K562 (cell line): ENCODE measurements around the gene KLK8. TPM values are rescaled to one million over a fixed set of nuclear protein-coding genes. Genes with fewer than 3 reads are reported as not detected.

Experiments used
- ARID3B ChIP-seq: fragments of 250-450 bp; sonication (Bioruptor Pico); IDR thresholded peaks from 2 replicates; pipeline ENCODE4 v1.4.0; 2020; ENCODE audit warnings: borderline replicate concordance
- ATF6 ChIP-seq: sonication (generic); formaldehyde crosslinking; IDR thresholded peaks from 2 replicates; pipeline ENCODE4 v1.4.0; 2020; ENCODE audit warnings: mild to moderate bottlenecking, missing genetic modification reagents
- CXXC5 ChIP-seq: fragments of 250-450 bp; sonication (Bioruptor Pico); IDR thresholded peaks from 2 replicates; pipeline ENCODE4 v1.8.0; 2022; ENCODE audit warnings: inconsistent platforms, mild to moderate bottlenecking, moderate library complexity
- JUNB ChIP-seq: fragments of 450-650 bp; formaldehyde crosslinking; conservative IDR thresholded peaks from 2 replicates; pipeline ENCODE4 v1.4.0; 2020; ENCODE audit warnings: mild to moderate bottlenecking
- MCM5 ChIP-seq: fragments of 450-650 bp; IDR thresholded peaks from 2 replicates; pipeline ENCODE4 v1.6.1; 2016; ENCODE audit warnings: low read depth
- NBN ChIP-seq: fragments of 450-650 bp; IDR thresholded peaks from 2 replicates; pipeline ENCODE4 v1.6.1; 2016; ENCODE audit warnings: low read depth, mild to moderate bottlenecking
- POLR2A ChIP-seq: fragments of 450-650 bp; conservative IDR thresholded peaks from 2 replicates; pipeline ENCODE4 v1.6.1; 2016
- POLR2G ChIP-seq: fragments of 200-400 bp; formaldehyde crosslinking; IDR thresholded peaks from 2 replicates; pipeline ENCODE4 v1.6.1; 2017; ENCODE audit warnings: low read depth, mild to moderate bottlenecking, antibody characterized with exemption, low read length, moderate library complexity
- RBFOX2 ChIP-seq: fragments of 200-400 bp; formaldehyde crosslinking; IDR thresholded peaks from 2 replicates; pipeline ENCODE4 v1.6.1; 2017; ENCODE audit warnings: low read depth, mild to moderate bottlenecking, low read length, moderate library complexity
- RFX5 ChIP-seq: IDR thresholded peaks from 2 replicates; pipeline ENCODE4 v1.6.1; 2011; ENCODE audit warnings: low read depth, mild to moderate bottlenecking, improper control_type of control experiment, low read length
- SETDB1 ChIP-seq: IDR thresholded peaks from one replicate; pipeline ENCODE4 v1.6.1; 2012; ENCODE audit warnings: low read length, control low read depth, inconsistent platforms
- SP1 ChIP-seq: sonication (generic); formaldehyde crosslinking; IDR thresholded peaks from 2 replicates; pipeline ENCODE4 v1.8.1; 2022; ENCODE audit warnings: mild to moderate bottlenecking, missing genetic modification reagents
- TCF7 ChIP-seq: sonication (generic); IDR thresholded peaks from 2 replicates; pipeline ENCODE4 v1.6.1; 2016; ENCODE audit warnings: antibody characterized with exemption, borderline replicate concordance
- YY1 ChIP-seq, 3 experiments: IDR thresholded peaks; 2 replicates each; pipeline ENCODE4 v1.6.1; 2011; ENCODE audit warnings: low read length in 2 of 3, mild to moderate bottlenecking in 2 of 3, moderate library complexity in 2 of 3, borderline replicate concordance in 1 of 3, control low read depth in 1 of 3, low read depth in 1 of 3; ENCODE audit not compliant: insufficient read depth in 3 of 3, insufficient replicate concordance in 2 of 3, control insufficient read depth in 1 of 3, insufficient read length in 1 of 3; ENCODE audit errors: extremely low read depth in 1 of 3
- ZBTB17 ChIP-seq: fragments of 450-650 bp; formaldehyde crosslinking; IDR thresholded peaks from 2 replicates; pipeline ENCODE4 v1.4.0; 2020; ENCODE audit warnings: mild to moderate bottlenecking
- ZBTB9 ChIP-seq: fragments of 450-650 bp; formaldehyde crosslinking; IDR thresholded peaks from 2 replicates; pipeline ENCODE4 v1.4.0; 2020; ENCODE audit warnings: mild to moderate bottlenecking, moderate library complexity
- ZNF76 ChIP-seq: fragments of 250-450 bp; sonication (Bioruptor Pico); IDR thresholded peaks from 2 replicates; pipeline ENCODE4 v1.4.0; 2020; ENCODE audit warnings: mild to moderate bottlenecking, moderate library complexity, borderline replicate concordance
- polyA plus RNA-seq, 8 experiments: library from polyadenylated mRNA; depleted of rRNA in 4 of 8; stranded (reverse) in 5 of 8; unstranded in 3 of 8; fragments of >200 nt; fragmentation: Nextera tagmentation in 2 of 8; fragmentation: Illumina TruSeq in 1 of 8; extraction: Ambion mirVana in 2 of 8; extraction: Trizol in 1 of 8; gene quantifications; 2 replicates each; pipeline versions ENCODE4 v1.2.1 to v1.2.3, GENCODE V29; 2011 to 2014; ENCODE audit warnings: inconsistent platforms in 1 of 8, missing spikeins in 1 of 8
- total RNA-seq, 7 experiments: library from RNA; depleted of rRNA in 6 of 7; stranded (reverse); fragments of >200 nt in 6 of 7; fragmentation: Illumina TruSeq in 2 of 7; extraction: Trizol in 2 of 7; gene quantifications; 2 replicates each; pipeline versions ENCODE4 v1.2.1 to v1.2.3, GENCODE V29; 2011 to 2021; ENCODE audit warnings: low replicate concordance in 1 of 7

KLK8 gene
- total and polyA plus RNA-seq, 9 of the 15 experiments (the other 6 are each of a cell fraction or from before 2014, with no cell fraction given), result 0.37 to 1.7 (median 0.76) TPM

- TF ChIP-seq ARID3B (CRISPR knock-in tag) (no peak), CXXC5 (CRISPR knock-in tag) (peak; percentile 46; the same call in 1 of the 2 replicates), JUNB (CRISPR knock-in tag) (peak; percentile 94), RBFOX2 (peak; percentile 53), POLR2G (peak; percentile 73), RFX5 (peak; percentile 41; the same call in 1 of the 2 replicates), YY1 (IDR thresholded peaks at IDR 0.05; ENCODE audit: borderline replicate concordance in 1 of 3, control insufficient read depth in 1 of 3, extremely low read depth in 1 of 3, insufficient read depth in 3 of 3, insufficient read length in 1 of 3, insufficient replicate concordance in 2 of 3, low read depth in 1 of 3, low read length in 2 of 3) (peak in 2 of 3 experiments; percentile 27 to 62), SETDB1 (no peak), POLR2A (peak; percentile 60), ZBTB17 (CRISPR knock-in tag) (no peak), MCM5 (no peak), NBN (peak; percentile 96), SP1 (CRISPR knock-in tag) (peak; percentile 68), ATF6 (CRISPR knock-in tag) (no peak), TCF7 (no peak), ZNF76 (CRISPR knock-in tag) (0 out of 2 replicates have a peak, but pooled peaks have one; percentile 39), ZBTB9 (no peak)
Measured at GRCh38 chr19:51002542-51003311, 1.3 kb upstream of the KLK8 start (continued).
